Measurements from ENCODE around the gene NEUROG3.
"Not testable (repeated sequence)": the region's sequence is repeated elsewhere in the genome, so short reads cannot be mapped to it uniquely, and the experiment has no call there.

Gene NEUROG3

GRCh38 chr10:69571618-69572158, 1.5 kb downstream of the NEUROG3 start:
- no peak for DNase-seq

- no peak for DNase-seq
These were observed 3.0 kb downstream of the NEUROG3 start for GRCh38 chr10:69570050-69570816.

- no peak for DNase-seq
These were observed 3.8 kb downstream of the NEUROG3 start for GRCh38 chr10:69569396-69569934.

- DNase-seq, result no peak
These were observed 4.5 kb downstream of the NEUROG3 start for GRCh38 chr10:69568472-69569395.

GRCh38 chr10:69567920-69568319, 5.3 kb downstream of the NEUROG3 start:
- DNase-seq, result peak; percentile 7

- no peak for DNase-seq
These were observed 10.4 kb downstream of the NEUROG3 start for GRCh38 chr10:69562731-69563254.

- DNase-seq, result no peak
These were observed 13.7 kb downstream of the NEUROG3 start for GRCh38 chr10:69559525-69559924.

GRCh38 chr10:69558559-69558958, 14.7 kb downstream of the NEUROG3 start:
- DNase-seq, result no peak

- DNase-seq, result no peak
These were observed 18.6 kb downstream of the NEUROG3 start for GRCh38 chr10:69554611-69555010.

GRCh38 chr10:69553328-69553727, 19.9 kb downstream of the NEUROG3 start:
- DNase-seq, result no peak

GRCh38 chr10:69552268-69552667, 21.0 kb downstream of the NEUROG3 start:
- no peak for DNase-seq

- DNase-seq, result no peak
These were observed 23.3 kb downstream of the NEUROG3 start for GRCh38 chr10:69549959-69550358.

GRCh38 chr10:69541463-69541862, 31.8 kb downstream of the NEUROG3 start:
- no peak for DNase-seq

GRCh38 chr10:69538461-69538860, 34.8 kb downstream of the NEUROG3 start:
- DNase-seq, result no peak

GRCh38 chr10:69537449-69537848, 35.8 kb downstream of the NEUROG3 start:
- peak; percentile 23 for DNase-seq

GRCh38 chr10:69536521-69536920, 36.7 kb downstream of the NEUROG3 start:
- DNase-seq, result not testable (repeated sequence)

GRCh38 chr10:69533658-69534057, 39.6 kb downstream of the NEUROG3 start:
- DNase-seq, result no peak

GRCh38 chr10:69527961-69528360, 45.3 kb downstream of the NEUROG3 start:
- DNase-seq, result no peak
